HEK293 (cell line): Measurements from ENCODE around the gene WDR20.

Source experiments
- CTCF ChIA-PET: fragments of 350-600 bp; formaldehyde crosslinking; extraction: SDS; loops from one replicate; lab custom pipeline; 2021; ENCODE audit warnings: antibody characterized with exemption; lab: Yijun Ruan, JAX
- POLR2A ChIA-PET: fragments of 300-600 bp; formaldehyde crosslinking; extraction: SDS; loops from one replicate; lab custom pipeline; 2020; ENCODE audit warnings: antibody characterized with exemption, inconsistent platforms; lab: Yijun Ruan, JAX
- H3K27ac ChIP-seq: fragments of 200-500 bp; sonication (Bioruptor generic); 2 replicates; pipeline ENCODE4 v1.5.1; 2014; ENCODE audit warnings: low read depth, low read length, control low read depth, inconsistent platforms; ENCODE audit errors: extremely low read depth
- H3K36me3 ChIP-seq, 2 experiments: fragments of 200-500 bp in 1 of 2; sonication (Bioruptor generic) in 1 of 2; 1 replicate in 1 of 2; 2 replicates in 1 of 2; pipeline ENCODE4 v1.5.1; 2014 to 2017; ENCODE audit warnings: inconsistent platforms in 2 of 2, low read length in 2 of 2; ENCODE audit not compliant: control insufficient read depth in 2 of 2, insufficient read depth in 1 of 2
- H3K4me1 ChIP-seq: fragments of 200-500 bp; sonication (Bioruptor generic); 2 replicates; pipeline ENCODE4 v1.5.1; 2014; ENCODE audit warnings: mild to moderate bottlenecking, low read length, inconsistent platforms; ENCODE audit not compliant: control insufficient read depth, insufficient read depth
- H3K4me3 ChIP-seq: 2 replicates; pipeline ENCODE4 v1.5.1; 2011; ENCODE audit warnings: low read depth, mild to moderate bottlenecking, control low read depth, low read length, moderate library complexity
- H3K9me3 ChIP-seq: fragments of 200-500 bp; sonication (Bioruptor generic); 2 replicates; pipeline ENCODE4 v1.5.1; 2014; ENCODE audit warnings: low read depth, low read length, inconsistent platforms; ENCODE audit not compliant: control insufficient read depth, insufficient read depth
- KLF1 ChIP-seq: fragments of 450-650 bp; formaldehyde crosslinking; IDR thresholded peaks from 2 replicates; pipeline ENCODE4 v1.5.1; 2016; ENCODE audit warnings: missing biosample characterization, missing genetic modification characterization
- MZF1 ChIP-seq: fragments of 450-650 bp; formaldehyde crosslinking; IDR thresholded peaks from 2 replicates; pipeline ENCODE4 v1.5.1; 2017; ENCODE audit warnings: missing biosample characterization, missing genetic modification characterization, borderline replicate concordance
- WT1 ChIP-seq: fragments of 450-650 bp; formaldehyde crosslinking; IDR thresholded peaks from 2 replicates; pipeline ENCODE4 v1.5.1; 2016; ENCODE audit warnings: missing biosample characterization, missing genetic modification characterization
- ZNF133 ChIP-seq: fragments of 450-650 bp; formaldehyde crosslinking; IDR thresholded peaks from 2 replicates; pipeline ENCODE4 v1.5.1; 2016; ENCODE audit warnings: missing biosample characterization, missing genetic modification characterization
- ZNF311 ChIP-seq: fragments of 450-650 bp; formaldehyde crosslinking; IDR thresholded peaks from 2 replicates; pipeline ENCODE4 v1.5.1; 2017; ENCODE audit warnings: missing biosample characterization, missing genetic modification characterization, borderline replicate concordance
- ZNF558 ChIP-seq: fragments of 450-650 bp; formaldehyde crosslinking; IDR thresholded peaks from 2 replicates; pipeline ENCODE4 v1.5.1; 2016; ENCODE audit warnings: missing biosample characterization, missing genetic modification characterization
- ZNF596 ChIP-seq: fragments of 450-650 bp; IDR thresholded peaks from 2 replicates; pipeline ENCODE4 v1.5.0; 2018; ENCODE audit warnings: missing biosample characterization, mild to moderate bottlenecking, missing genetic modification characterization, moderate library complexity
- ZNF768 ChIP-seq: fragments of 450-650 bp; formaldehyde crosslinking; IDR thresholded peaks from 2 replicates; pipeline ENCODE4 v1.5.1; 2018; ENCODE audit warnings: missing biosample characterization, mild to moderate bottlenecking, missing genetic modification characterization
- ZSCAN23 ChIP-seq: fragments of 450-650 bp; formaldehyde crosslinking; IDR thresholded peaks from 2 replicates; pipeline ENCODE4 v1.5.1; 2016; ENCODE audit warnings: missing biosample characterization, missing genetic modification characterization
- ZSCAN30 ChIP-seq: fragments of 450-650 bp; IDR thresholded peaks from 2 replicates; pipeline ENCODE4 v1.5.1; 2018; ENCODE audit warnings: missing biosample characterization, mild to moderate bottlenecking, missing genetic modification characterization, moderate library complexity
- TF ChIP-seq, protein P1 (sequence below): fragments of 450-650 bp; formaldehyde crosslinking; IDR thresholded peaks from 2 replicates; pipeline ENCODE4 v1.5.0; 2017; ENCODE audit warnings: missing biosample characterization, missing genetic modification characterization, borderline replicate concordance
- TF ChIP-seq, protein P2 (sequence below): fragments of 450-650 bp; formaldehyde crosslinking; IDR thresholded peaks from 2 replicates; pipeline ENCODE4 v1.5.1; 2016; ENCODE audit warnings: missing biosample characterization, missing genetic modification characterization
- TF ChIP-seq, protein P3 (sequence below): fragments of 450-650 bp; formaldehyde crosslinking; IDR thresholded peaks from 2 replicates; pipeline ENCODE4 v1.5.1; 2016; ENCODE audit warnings: missing biosample characterization, missing genetic modification characterization, borderline replicate concordance

Gene WDR20

DNA sequence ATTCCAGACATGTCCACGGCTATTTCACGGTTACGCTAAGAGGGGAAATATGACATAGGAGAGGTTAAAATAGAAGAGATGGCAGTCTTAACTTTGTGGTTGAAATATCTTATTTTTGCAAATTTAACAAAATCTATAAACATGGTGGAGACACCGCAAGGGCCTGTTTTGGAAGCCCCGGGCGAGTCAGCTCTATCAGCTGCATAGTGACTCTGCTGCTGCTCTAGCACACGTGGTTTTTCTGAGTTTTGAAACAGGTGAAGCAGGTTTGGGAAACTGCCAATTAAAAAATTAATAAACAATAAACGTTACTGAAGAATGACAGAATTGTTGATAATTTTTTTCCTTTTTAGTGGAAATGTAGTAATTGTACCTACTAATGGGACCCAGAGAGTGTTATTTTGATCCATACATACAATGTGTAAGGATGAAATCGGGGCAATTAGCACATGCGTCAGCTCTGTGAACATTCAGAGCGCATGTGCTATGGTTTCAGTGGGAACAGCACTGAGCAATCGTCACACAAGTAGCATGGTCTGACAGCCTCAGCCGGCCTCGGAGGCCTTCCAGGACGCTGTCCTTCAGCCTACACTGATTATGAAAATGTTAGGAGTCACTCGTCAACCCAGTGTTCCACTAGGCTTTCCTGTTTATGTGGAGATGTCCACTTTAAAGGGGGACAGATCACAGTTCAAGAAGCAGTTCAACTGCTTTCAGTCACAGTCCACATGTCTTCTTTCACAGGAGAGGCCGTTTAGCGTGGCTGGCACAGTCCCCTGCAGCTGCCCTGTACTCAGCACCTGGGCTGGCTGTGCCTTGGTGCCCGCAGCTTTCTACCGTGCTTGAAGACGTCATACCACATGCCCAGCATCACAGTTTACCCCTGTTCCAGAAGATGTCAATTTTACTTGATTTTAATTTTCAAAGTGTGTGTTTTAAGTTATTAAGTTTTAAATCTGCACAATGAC lies 113.4 kb downstream of the WDR20 start:
- Histone ChIP-seq H3K27ac (no peak overlapping the region), H3K36me3 (no peaks in the 10 kb centered on the region), H3K4me3 (no peak overlapping the region), H3K9me3 (no peaks in the 10 kb centered on the region), H3K4me1 (no peaks in the 10 kb centered on the region; the same call in 1 of the 2 replicates)
- TF ChIP-seq MZF1 (tag by site-specific recombination) (no peak), ZNF311 (tag by site-specific recombination) (no peak)
- ChIA-PET CTCF (interaction anchor here (1.5 kb wide), 1 partner anchor 16 kb away, joined by 10 read pairs; no protein-coding TSS in a partner anchor), POLR2A (no interaction called here)

DNA sequence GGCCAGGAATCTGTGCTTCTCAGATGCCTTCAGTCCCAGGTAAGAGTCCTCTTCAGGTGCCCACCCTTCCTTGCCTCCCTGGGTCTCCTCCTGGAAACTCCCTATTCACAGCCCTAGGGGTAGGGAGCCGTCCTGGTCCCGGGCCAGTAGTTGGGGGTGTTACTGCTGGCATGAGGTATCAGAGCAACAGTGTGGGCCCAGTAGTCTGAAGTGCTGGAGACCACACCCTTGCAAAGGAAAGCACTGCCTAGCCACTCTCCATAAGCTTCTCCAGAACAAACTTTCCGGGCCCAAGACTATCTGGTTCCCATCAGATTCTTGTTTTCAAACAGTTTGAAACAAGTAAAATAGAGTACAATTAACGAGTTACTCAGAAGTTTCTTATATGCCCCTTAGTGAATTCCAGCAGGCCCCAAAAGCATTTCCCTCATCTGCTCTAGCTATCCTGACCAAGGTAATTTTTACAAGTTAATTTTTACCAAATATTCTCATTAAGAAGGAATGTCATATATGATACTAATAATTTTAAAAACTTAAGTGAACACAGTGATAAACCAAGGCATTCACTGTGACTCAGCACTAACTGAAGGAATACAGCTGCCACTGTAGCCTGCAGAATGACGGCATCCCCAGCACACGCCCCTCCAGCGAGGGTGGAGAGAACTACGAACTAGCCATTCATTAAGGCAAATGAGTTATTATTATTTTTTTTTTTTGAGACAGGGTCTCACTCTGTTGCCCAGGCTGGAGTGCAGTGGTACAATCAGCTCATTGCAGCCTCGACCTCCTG lies 115.9 kb downstream of the WDR20 start:
- CTCF ChIA-PET = interaction anchor here (0.6 kb wide), 2 partner anchors 58 to 67 kb away, joined by 3 to 4 read pairs; no protein-coding TSS in a partner anchor
- POLR2A ChIA-PET = interaction anchor here (0.6 kb wide), 1 partner anchor 179 kb away, joined by 3 read pairs; no protein-coding TSS in a partner anchor
- TF ChIP-seq KLF1 (tag by site-specific recombination) (0 out of 2 replicates have a peak, but pooled peaks have one; percentile 13), ZNF133 (tag by site-specific recombination) (no peak), WT1 (tag by site-specific recombination) (peak; percentile 57; the same call in 1 of the 2 replicates)
- TF ChIP-seq, all 188 proteins: peak for 2
- Histone ChIP-seq H3K4me3 (no peak overlapping the region), H3K9me3 (no peaks in the 10 kb centered on the region), H3K36me3 (no peaks in the 10 kb centered on the region), H3K27ac (no peak overlapping the region), H3K4me1 (no peaks in the 10 kb centered on the region)

DNA sequence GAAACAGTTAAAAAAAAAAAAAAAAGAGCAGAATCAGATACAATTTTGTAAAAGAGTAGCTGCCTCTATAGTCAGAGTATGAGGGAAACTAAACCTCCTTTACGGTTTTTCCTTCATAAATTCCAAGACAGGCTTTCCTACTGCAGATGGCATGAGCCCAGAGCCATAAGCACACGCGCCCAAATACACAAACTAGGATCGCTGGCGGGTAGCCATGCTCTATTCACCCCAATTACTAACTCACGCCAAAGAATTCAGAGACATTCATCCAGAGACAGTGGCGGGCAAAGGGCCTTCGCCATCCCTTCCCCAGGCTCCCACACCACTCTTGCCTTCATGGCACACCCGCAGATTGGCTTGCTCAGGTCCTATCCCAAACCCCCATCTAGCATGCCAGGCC lies 117.0 kb downstream of the WDR20 start:
- Histone ChIP-seq H3K4me3 (no peak overlapping the region), H3K27ac (no peak overlapping the region), H3K36me3 (no peaks in the 10 kb centered on the region), H3K9me3 (no peaks in the 10 kb centered on the region), H3K4me1 (no peaks in the 10 kb centered on the region)
- POLR2A ChIA-PET = no interaction called here
- CTCF ChIA-PET = interaction anchor here (0.6 kb wide), 1 partner anchor 47 kb away, joined by 4 read pairs; no protein-coding TSS in a partner anchor
- TF ChIP-seq, protein P1, sequence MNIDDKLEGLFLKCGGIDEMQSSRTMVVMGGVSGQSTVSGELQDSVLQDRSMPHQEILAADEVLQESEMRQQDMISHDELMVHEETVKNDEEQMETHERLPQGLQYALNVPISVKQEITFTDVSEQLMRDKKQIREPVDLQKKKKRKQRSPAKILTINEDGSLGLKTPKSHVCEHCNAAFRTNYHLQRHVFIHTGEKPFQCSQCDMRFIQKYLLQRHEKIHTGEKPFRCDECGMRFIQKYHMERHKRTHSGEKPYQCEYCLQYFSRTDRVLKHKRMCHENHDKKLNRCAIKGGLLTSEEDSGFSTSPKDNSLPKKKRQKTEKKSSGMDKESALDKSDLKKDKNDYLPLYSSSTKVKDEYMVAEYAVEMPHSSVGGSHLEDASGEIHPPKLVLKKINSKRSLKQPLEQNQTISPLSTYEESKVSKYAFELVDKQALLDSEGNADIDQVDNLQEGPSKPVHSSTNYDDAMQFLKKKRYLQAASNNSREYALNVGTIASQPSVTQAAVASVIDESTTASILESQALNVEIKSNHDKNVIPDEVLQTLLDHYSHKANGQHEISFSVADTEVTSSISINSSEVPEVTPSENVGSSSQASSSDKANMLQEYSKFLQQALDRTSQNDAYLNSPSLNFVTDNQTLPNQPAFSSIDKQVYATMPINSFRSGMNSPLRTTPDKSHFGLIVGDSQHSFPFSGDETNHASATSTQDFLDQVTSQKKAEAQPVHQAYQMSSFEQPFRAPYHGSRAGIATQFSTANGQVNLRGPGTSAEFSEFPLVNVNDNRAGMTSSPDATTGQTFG (tag by site-specific recombination) = no peak
- no peak for TF ChIP-seq ZNF768 (tag by site-specific recombination)
- TF ChIP-seq, protein P2, sequence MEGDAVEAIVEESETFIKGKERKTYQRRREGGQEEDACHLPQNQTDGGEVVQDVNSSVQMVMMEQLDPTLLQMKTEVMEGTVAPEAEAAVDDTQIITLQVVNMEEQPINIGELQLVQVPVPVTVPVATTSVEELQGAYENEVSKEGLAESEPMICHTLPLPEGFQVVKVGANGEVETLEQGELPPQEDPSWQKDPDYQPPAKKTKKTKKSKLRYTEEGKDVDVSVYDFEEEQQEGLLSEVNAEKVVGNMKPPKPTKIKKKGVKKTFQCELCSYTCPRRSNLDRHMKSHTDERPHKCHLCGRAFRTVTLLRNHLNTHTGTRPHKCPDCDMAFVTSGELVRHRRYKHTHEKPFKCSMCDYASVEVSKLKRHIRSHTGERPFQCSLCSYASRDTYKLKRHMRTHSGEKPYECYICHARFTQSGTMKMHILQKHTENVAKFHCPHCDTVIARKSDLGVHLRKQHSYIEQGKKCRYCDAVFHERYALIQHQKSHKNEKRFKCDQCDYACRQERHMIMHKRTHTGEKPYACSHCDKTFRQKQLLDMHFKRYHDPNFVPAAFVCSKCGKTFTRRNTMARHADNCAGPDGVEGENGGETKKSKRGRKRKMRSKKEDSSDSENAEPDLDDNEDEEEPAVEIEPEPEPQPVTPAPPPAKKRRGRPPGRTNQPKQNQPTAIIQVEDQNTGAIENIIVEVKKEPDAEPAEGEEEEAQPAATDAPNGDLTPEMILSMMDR (tag by site-specific recombination) = no peak
- TF ChIP-seq, protein P3, sequence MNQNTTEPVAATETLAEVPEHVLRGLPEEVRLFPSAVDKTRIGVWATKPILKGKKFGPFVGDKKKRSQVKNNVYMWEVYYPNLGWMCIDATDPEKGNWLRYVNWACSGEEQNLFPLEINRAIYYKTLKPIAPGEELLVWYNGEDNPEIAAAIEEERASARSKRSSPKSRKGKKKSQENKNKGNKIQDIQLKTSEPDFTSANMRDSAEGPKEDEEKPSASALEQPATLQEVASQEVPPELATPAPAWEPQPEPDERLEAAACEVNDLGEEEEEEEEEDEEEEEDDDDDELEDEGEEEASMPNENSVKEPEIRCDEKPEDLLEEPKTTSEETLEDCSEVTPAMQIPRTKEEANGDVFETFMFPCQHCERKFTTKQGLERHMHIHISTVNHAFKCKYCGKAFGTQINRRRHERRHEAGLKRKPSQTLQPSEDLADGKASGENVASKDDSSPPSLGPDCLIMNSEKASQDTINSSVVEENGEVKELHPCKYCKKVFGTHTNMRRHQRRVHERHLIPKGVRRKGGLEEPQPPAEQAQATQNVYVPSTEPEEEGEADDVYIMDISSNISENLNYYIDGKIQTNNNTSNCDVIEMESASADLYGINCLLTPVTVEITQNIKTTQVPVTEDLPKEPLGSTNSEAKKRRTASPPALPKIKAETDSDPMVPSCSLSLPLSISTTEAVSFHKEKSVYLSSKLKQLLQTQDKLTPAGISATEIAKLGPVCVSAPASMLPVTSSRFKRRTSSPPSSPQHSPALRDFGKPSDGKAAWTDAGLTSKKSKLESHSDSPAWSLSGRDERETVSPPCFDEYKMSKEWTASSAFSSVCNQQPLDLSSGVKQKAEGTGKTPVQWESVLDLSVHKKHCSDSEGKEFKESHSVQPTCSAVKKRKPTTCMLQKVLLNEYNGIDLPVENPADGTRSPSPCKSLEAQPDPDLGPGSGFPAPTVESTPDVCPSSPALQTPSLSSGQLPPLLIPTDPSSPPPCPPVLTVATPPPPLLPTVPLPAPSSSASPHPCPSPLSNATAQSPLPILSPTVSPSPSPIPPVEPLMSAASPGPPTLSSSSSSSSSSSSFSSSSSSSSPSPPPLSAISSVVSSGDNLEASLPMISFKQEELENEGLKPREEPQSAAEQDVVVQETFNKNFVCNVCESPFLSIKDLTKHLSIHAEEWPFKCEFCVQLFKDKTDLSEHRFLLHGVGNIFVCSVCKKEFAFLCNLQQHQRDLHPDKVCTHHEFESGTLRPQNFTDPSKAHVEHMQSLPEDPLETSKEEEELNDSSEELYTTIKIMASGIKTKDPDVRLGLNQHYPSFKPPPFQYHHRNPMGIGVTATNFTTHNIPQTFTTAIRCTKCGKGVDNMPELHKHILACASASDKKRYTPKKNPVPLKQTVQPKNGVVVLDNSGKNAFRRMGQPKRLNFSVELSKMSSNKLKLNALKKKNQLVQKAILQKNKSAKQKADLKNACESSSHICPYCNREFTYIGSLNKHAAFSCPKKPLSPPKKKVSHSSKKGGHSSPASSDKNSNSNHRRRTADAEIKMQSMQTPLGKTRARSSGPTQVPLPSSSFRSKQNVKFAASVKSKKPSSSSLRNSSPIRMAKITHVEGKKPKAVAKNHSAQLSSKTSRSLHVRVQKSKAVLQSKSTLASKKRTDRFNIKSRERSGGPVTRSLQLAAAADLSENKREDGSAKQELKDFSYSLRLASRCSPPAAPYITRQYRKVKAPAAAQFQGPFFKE = no peak
- TF ChIP-seq ZSCAN30 (tag by site-specific recombination) = no peak
- TF ChIP-seq ZNF558 (tag by site-specific recombination) = no peak
- TF ChIP-seq ZNF133 (tag by site-specific recombination) = no peak
- TF ChIP-seq ZNF596 (tag by site-specific recombination) = no peak
- no peak for TF ChIP-seq ZSCAN23 (tag by site-specific recombination)
